ENCODE results near the gene GRIA3. TPM values are rescaled to one million over a fixed set of nuclear protein-coding genes. Genes with fewer than 3 reads are reported as not detected.
A peak's percentile ranks its signal among the peaks of the same experiment; 100 is the strongest.

Gene GRIA3
- total RNA-seq, 4 donors from 2014 or later: 0.12 to 0.58 TPM; not detected in 2

GRCh38 chrX:123185721-123186120 is 1.6 kb downstream of the GRIA3 start:
- no peak overlapping the region for H3K4me3 ChIP-seq (ENCODE audit: low read depth, poor library complexity, severe bottlenecking)
- 25 to 50% methylated on average over 9 of the region's 9 CpGs for WGBS, 2 donors
- no peak for DNase-seq (ENCODE audit: low spot score in 2 of 2)
- intact Hi-C loops (cut with DNase I; ENCODE audit: low total_unique reads): no loop called here
- TF ChIP-seq CTCF (IDR thresholded peaks at IDR 0.05) (no peak), POLR2A (IDR thresholded peaks at IDR 0.05) (no peak)

DNA sequence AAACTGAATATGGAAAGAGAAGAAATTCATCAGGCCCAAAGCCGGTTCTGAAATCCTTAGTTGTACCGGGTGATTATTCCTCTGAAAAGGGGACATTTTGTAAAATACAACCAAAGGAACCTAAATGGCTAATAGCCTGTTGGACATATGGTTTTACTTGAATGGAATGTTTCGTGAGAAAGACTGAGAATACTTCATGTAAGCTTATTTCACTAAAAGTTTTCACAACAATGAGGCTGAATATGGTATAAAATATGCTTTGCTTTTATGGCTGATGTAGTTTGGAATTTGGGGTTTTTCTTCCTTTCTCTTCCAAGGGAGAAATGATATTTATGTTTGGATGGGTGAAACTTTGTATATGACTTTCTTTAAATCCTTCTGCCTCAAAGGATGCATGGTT is 2.7 kb downstream of the GRIA3 start:
- 77% methylated on average over 3 of the region's 3 CpGs for WGBS, 2 donors
- DNase-seq (ENCODE audit: low spot score in 2 of 2): no peak
- TF ChIP-seq POLR2A (IDR thresholded peaks at IDR 0.05) (no peak), CTCF (IDR thresholded peaks at IDR 0.05) (no peak)
- H3K4me3 ChIP-seq (ENCODE audit: low read depth, poor library complexity, severe bottlenecking): no peak overlapping the region
- intact Hi-C loops (cut with DNase I; ENCODE audit: low total_unique reads): no loop called here

GRCh38 chrX:123188081-123188480 is 4.0 kb downstream of the GRIA3 start:
- intact Hi-C loops (cut with DNase I; ENCODE audit: low total_unique reads): no loop called here
- 56 to 71% methylated on average over 3 of the region's 3 CpGs for WGBS, 2 donors
- TF ChIP-seq CTCF (IDR thresholded peaks at IDR 0.05): no peak
- no peak for TF ChIP-seq POLR2A (IDR thresholded peaks at IDR 0.05)
- peak in 1 of 2 donors; percentile 14 for DNase-seq (ENCODE audit: low spot score in 2 of 2)
- H3K4me3 ChIP-seq (ENCODE audit: low read depth, poor library complexity, severe bottlenecking): no peak overlapping the region

GRCh38 chrX:123189338-123189737 is 5.3 kb downstream of the GRIA3 start:
- H3K4me3 ChIP-seq (ENCODE audit: low read depth, poor library complexity, severe bottlenecking): no peak overlapping the region
- TF ChIP-seq CTCF (IDR thresholded peaks at IDR 0.05): no peak
- TF ChIP-seq POLR2A (IDR thresholded peaks at IDR 0.05): no peak
- no peak for DNase-seq (ENCODE audit: low spot score in 2 of 2)
- intact Hi-C loops (cut with DNase I; ENCODE audit: low total_unique reads): no loop called here
- 80 to 93% methylated on average over 8 of the region's 8 CpGs for WGBS, 2 donors

DNA sequence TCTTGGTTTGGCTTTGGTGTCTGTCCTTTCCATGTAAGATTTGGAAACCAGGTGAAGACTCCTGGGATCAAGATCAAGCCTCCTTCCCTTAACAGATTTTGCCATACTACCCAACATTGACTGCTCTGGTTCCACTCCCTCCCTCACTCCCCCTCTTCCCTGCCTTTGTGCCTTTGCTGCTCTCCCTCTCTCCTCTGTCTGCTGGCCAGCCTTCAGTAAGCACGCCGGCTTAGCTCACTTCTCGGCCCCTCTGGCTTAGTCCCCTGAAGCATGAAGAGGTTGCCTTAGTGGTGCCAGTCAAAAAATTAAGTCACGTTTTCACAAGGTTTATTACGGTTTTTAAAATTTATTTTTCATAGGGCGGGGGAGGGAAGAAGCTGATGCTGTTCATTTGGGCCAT is 6.0 kb downstream of the GRIA3 start:
- TF ChIP-seq CTCF (IDR thresholded peaks at IDR 0.05) (no peak), POLR2A (IDR thresholded peaks at IDR 0.05) (no peak)
- DNase-seq (ENCODE audit: low spot score in 2 of 2): no peak
- no peak overlapping the region for H3K4me3 ChIP-seq (ENCODE audit: low read depth, poor library complexity, severe bottlenecking)
- intact Hi-C loops (cut with DNase I; ENCODE audit: low total_unique reads): no loop called here
- WGBS, 2 donors: 50 to 70% methylated on average over 6 of the region's 6 CpGs

DNA sequence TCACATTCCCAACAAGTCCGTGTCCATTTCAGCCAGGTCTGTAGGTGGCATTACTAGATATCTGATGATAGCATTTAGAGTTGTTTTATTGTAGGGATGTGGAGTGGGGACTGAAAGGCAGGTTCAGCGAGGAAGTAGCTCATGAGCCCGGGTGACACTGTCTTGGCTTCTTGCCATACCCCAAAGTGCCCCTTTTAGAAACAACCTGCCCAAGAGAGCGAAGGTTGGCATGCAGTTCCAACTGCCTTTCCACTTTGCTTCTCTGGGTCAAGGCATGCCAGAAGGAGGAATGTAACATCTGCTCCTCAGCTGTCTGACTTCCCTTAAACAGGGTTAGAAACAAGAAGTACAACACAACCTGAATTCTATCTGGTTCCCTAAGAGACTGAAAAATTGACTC is 9.0 kb downstream of the GRIA3 start:
- 64 to 65% methylated on average over 4 of the region's 4 CpGs for WGBS, 2 donors
- H3K4me3 ChIP-seq (ENCODE audit: low read depth, poor library complexity, severe bottlenecking): no peak overlapping the region
- intact Hi-C loops (cut with DNase I; ENCODE audit: low total_unique reads): no loop called here
- DNase-seq (ENCODE audit: low spot score in 2 of 2): no peak
- TF ChIP-seq POLR2A (IDR thresholded peaks at IDR 0.05): no peak
- TF ChIP-seq CTCF (IDR thresholded peaks at IDR 0.05): no peak
